Measurements from ENCODE around the gene CYP2W1.
"Not testable (repeated sequence)": the region's sequence is repeated elsewhere in the genome, so short reads cannot be mapped to it uniquely, and the experiment has no call there.

Gene CYP2W1

DNA sequence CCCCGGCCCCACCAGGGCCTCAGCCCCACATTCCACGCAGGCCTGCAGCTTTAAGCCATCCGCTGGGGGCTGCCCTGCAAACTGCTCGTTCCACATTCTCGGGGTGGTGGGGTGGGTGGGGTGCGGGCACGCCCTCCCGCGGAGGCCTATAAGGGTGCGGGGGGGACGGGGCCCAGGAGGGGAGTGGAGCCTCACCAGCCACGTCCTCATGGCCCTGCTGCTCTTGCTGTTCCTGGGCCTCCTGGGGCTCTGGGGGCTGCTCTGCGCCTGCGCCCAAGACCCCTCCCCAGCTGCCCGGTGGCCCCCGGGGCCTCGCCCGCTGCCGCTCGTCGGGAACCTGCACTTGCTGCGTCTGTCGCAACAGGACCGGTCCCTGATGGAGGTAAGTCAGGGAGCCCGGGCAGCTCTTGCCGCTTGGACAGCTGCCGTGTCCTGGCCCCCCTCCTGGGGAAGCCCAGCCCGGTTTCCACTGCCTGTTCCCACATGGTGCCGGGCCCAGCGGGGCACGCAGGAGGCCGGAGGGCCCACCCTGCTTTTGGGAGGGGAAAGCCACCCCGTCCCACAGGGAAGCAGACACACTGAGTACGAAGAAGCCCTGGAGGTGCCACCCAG, at the start of gene CYP2W1:
Gene CYP2W1 (plus strand): TSS at position 178 of the 612 bp plus-strand sequence. CDS start 31 bp downstream, at position 209.
- no peak within 1 kb of the TSS for H3K27ac ChIP-seq
- DNase-seq (ENCODE audit: low read depth, low spot score), result no peak

DNA sequence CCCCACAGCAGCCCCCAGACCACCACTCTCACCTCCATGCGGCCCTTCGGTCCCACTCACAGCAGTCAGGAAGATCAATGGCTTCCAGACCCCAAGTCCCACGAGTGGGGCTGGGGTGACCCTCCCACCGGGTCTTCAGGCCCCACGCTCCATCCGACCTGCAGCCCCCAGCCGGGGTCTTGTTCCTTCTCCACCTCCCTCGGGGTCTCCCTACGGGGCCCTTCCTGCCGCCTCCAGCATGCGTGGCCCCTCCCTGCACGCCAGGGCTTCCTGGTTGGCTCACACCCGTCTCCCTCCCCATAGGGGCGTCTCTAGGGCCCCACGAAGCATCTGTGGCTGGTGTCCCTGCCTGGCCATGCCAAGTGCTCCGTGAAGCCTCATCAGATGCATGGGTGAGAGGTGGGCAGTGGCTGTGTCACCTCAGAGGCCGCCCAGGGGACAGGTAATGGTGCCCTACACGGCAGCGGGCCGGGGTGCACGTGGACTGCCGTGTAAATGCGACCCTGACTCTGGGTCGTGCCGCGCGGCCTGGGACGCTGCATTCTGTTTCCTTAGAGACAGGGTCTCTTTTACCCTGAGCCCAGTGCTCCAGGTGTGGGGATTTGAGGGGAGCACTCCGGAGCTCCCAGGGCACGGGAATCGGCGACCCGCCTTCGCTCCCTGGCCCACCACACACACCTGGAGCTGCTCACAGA, 48.4 kb upstream of the CYP2W1 start:
- DNase-seq (ENCODE audit: low read depth, low spot score), result no peak
- H3K27ac ChIP-seq, result no peak overlapping the region

- no peak overlapping the region for H3K27ac ChIP-seq
- DNase-seq (ENCODE audit: low read depth, low spot score), result no peak
These were observed 47.7 kb upstream of the CYP2W1 start for GRCh38 chr7:935164-935873.

GRCh38 chr7:935874-936385, 47.1 kb upstream of the CYP2W1 start:
- no peak overlapping the region for H3K27ac ChIP-seq
- DNase-seq (ENCODE audit: low read depth, low spot score), result no peak

DNA sequence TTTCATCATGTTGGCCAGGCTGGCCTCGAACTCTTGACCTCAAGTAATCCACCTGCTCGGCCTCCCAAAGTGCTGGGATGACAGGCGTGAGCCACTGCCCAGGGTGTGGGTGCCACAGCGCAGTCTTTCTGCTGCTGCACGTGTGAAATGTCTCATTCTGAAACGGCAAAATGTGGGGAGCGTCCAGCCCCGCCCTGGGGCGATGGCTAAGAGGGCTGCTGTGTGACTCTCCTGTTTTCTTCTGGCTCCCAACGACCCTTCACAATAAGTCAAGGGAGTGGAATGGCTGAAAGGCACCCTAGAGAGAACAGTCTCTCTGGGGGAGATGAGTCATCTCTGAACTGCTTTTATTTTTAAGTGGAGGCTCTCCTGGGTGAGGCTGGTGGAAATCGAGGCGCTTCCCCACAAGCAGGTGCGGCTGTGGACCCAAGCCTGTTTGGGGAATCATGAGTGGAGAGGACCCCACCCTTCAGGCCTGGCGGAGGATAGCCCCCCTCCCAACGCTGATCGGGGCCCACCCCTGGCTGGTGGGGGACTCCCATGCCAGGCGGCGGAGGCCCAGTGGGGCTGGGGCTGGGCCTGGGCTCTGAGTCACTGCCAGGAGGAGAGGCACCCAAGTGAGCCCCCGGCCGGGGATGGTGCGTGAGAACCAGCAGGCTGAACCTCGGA, 46.5 kb upstream of the CYP2W1 start:
- no peak overlapping the region for H3K27ac ChIP-seq
- DNase-seq (ENCODE audit: low read depth, low spot score), result no peak

- DNase-seq (ENCODE audit: low read depth, low spot score), result no peak
- no peak overlapping the region for H3K27ac ChIP-seq
These were observed 45.0 kb upstream of the CYP2W1 start for GRCh38 chr7:937856-938484.

DNA sequence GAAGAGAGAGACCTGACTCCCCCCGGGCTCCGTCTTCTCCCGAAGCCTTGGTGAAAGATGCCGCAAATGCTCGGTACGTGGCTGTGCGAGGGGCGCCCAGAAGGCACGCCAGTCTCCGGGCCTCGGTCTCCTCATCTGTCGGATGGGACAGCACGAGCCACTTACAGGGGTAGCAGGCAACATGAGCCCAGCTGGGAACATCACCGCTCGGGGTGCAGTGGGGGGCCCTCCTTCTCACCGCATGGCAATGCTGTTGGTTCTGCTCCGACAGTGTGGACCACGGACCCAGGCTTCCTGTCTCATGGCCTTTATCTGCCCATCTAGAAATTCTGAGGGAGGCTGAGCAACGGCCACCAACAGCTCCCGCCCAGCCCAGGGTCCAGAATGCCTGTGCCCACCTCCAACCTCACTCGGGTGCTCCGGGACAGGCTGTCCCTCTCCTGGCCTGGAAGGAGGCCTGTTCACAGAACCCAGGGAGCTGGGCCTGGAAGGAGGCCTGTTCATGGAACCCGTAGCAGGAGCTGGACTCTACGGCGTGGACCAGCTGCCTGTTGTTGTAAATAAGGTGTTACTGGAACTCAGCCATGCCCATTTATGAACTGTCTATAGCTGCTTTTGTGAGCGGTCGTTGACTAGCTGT, 44.3 kb upstream of the CYP2W1 start:
- DNase-seq (ENCODE audit: low read depth, low spot score), result no peak
- no peak overlapping the region for H3K27ac ChIP-seq

- DNase-seq (ENCODE audit: low read depth, low spot score), result no peak
- no peak overlapping the region for H3K27ac ChIP-seq
These were observed 43.1 kb upstream of the CYP2W1 start for GRCh38 chr7:939843-940242.

DNA sequence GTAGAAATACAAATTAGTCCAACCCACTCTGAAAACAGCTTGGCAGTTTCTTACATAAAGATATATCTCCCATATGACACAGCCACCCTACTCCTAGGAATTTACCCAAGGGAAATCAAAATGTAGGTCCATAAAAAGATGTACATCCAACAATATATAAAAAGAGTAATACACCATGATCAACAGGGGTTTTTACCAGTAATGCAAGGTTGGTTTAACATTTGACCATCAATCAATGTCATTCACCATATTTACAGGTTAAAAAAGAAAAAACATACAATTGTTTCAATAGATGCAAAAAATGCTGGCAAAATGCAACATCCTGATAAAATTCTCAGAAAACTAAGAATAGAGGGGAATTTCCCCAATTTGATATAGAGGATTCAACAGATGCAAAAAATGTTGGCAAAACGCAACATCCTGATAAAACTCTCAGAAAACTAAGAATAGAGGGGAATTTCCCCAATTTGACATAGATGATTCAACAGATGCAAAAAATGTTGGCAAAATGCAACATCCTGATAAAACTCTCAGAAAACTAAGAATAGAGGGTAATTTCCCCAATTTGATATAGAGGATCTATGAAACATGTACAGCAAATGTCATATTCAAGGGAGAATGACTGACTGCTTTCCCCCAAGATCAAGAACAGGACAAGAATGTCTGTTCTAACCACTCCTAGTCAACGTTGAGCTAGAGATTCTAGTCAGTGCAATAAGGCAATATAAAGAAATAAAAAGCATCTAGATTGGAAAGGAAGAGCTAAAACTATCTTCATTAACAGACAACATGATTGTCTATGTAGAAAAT, 42.2 kb upstream of the CYP2W1 start:
- H3K27ac ChIP-seq, result no peak overlapping the region
- DNase-seq (ENCODE audit: low read depth, low spot score), result no peak

DNA sequence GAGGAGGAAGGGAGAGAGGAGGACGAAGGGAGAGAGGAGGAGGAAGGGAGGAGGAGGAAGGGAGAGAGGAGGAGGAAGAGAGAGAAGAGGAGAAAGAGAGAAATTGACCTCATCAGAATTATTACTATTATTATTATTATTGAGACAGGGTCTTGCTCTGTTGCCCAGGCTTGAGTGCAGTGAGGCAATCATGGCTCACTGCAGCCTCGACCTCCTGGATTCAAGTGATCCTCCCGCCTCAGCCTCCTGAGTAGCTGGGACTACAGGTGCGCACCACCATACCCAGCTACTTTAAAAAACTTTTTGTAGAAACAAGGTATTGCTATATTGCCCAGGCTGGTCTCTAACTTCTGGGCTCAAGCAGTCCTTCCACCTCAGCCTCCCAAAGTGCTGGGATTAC, 39.2 kb upstream of the CYP2W1 start:
- not testable (repeated sequence) for DNase-seq (ENCODE audit: low read depth, low spot score); H3K27ac ChIP-seq

- peak overlapping the region; percentile 98 for H3K27ac ChIP-seq
- no peak for DNase-seq (ENCODE audit: low read depth, low spot score)
These were observed 38.2 kb upstream of the CYP2W1 start for GRCh38 chr7:944744-945143.

GRCh38 chr7:945147-945555, 37.8 kb upstream of the CYP2W1 start:
- peak overlapping the region; percentile 98 for H3K27ac ChIP-seq
- no peak for DNase-seq (ENCODE audit: low read depth, low spot score)

GRCh38 chr7:945556-946255, 37.3 kb upstream of the CYP2W1 start:
- DNase-seq (ENCODE audit: low read depth, low spot score), result peak; percentile 84
- peak overlapping the region; percentile 98 for H3K27ac ChIP-seq

DNA sequence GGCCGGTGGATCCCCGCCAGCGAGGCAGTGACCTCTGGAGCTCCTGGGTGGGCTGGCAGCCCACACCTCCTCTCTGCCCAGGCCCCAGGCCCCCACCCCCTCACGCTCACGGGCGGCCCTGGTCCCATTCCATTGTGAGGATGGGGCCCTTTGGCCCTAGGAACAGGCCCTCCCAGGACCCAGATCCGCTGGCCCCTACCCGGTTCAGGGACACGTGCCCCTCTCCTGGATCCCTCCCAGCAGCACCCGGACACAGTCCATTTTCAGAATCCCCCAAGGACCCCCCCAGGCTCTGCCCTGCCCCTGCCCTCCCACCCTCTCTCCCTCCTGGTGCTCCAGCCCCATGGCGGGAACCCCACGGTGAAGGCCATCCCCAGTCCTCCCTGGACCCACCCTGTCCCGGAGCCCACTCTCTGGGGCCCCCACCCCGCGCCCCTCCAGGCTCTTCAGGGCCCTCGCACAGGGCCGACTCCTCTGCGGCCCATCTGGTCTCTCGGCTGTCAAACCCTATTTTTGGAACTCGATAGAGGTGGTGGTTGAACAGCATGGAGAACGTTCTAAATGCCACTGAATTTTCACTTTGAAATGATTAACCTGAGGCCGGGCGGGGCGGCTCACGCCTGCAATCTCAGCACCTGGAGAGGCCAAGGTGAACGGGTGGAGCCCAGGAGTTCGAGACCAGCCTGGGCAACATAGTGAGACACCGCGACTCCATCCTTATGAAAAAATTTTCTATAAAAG, 36.6 kb upstream of the CYP2W1 start:
- no peak for DNase-seq (ENCODE audit: low read depth, low spot score)
- peak overlapping the region; percentile 98 for H3K27ac ChIP-seq

- no peak overlapping the region for H3K27ac ChIP-seq
- no peak for DNase-seq (ENCODE audit: low read depth, low spot score)
These were observed 35.4 kb upstream of the CYP2W1 start for GRCh38 chr7:947391-948210.

DNA sequence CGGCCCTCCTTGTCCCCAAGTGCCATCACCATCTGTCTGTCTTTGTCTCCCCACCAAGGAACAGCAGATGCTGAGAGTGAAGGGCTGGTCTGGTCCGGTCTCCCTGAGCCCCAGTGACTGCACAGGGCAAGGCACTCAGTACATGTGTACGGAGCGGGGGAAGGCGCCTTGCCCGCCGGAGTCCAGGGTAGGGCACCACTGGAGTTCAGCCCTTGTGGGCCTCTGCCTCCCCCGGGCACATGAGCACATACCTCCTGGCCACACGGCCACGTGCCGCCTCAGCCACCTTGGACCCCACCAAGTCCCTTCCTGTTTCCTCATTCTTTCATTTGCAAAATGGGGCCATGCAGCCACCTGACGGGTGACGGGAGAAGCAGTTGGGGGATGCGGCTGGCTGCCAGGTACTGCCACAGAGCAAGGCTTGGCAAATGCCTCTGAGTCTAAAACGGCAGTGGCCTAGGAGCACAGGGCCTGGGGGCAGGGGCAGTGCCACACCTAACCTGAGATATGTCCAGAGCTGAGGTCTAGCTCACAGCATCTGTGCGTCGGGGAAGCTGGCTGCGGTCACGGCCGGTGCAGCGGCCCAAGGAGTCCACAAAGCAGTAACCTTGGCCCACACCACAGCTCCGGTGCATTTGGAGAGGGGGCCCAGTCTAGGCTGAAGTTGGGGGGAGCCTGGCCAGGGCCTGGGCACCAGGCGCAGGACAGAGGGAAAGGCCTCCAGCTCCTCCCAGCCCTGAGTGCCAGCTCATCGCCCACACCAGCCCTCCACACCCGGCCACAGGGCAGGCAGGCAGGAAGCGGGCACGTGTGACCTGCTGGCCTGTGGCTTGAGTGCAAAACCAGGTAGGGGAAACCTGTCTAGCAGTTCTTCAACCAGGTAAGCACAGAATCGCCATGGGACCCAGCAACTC, 33.7 kb upstream of the CYP2W1 start:
- peak overlapping the region; percentile 3 for H3K27ac ChIP-seq

More for the DNA sequence above, 33.7 kb upstream of the CYP2W1 start:
- no peak for DNase-seq (ENCODE audit: low read depth, low spot score)
